HepG2 (cell line): ENCODE measurements around the gene EIF4H. TPM values are rescaled to one million over a fixed set of nuclear protein-coding genes. Genes with fewer than 3 reads are reported as not detected.
A peak's percentile ranks its signal among the peaks of the same experiment; 100 is the strongest.

Source experiments
- AGO2 ChIP-seq: fragments of 200-400 bp; formaldehyde crosslinking; optimal IDR thresholded peaks from 2 replicates; pipeline ENCODE3; 2017; ENCODE audit warnings: mild to moderate bottlenecking, low read depth, low read length, moderate library complexity
- ATF1 ChIP-seq: IDR thresholded peaks from 2 replicates; pipeline ENCODE4 v1.6.1; 2016; ENCODE audit warnings: mild to moderate bottlenecking, control low read depth
- GABPB1 ChIP-seq: IDR thresholded peaks from 2 replicates; pipeline ENCODE4 v1.6.1; 2016; ENCODE audit warnings: mild to moderate bottlenecking, missing genetic modification reagents, moderate library complexity, missing compliant biosample characterization
- GATAD2A ChIP-seq: IDR thresholded peaks from 2 replicates; pipeline ENCODE4 v1.6.1; 2016
- HCFC1 ChIP-seq: fragments of 150-350 bp; IDR thresholded peaks from 2 replicates; pipeline ENCODE4 v1.6.1; 2014; ENCODE audit warnings: low read depth, low read length
- IRX3 ChIP-seq: sonication (generic); formaldehyde crosslinking; IDR thresholded peaks from 2 replicates; pipeline ENCODE4 v1.8.1; 2023; ENCODE audit warnings: mild to moderate bottlenecking, low read depth, missing genetic modification reagents, borderline replicate concordance
- MAF1 ChIP-seq: sonication (generic); formaldehyde crosslinking; IDR thresholded peaks from 2 replicates; pipeline ENCODE4 v1.5.0; 2020; ENCODE audit warnings: missing genetic modification reagents, borderline replicate concordance
- MIER2 ChIP-seq: IDR thresholded peaks from 2 replicates; pipeline ENCODE4 v1.6.1; 2016; ENCODE audit warnings: missing biosample characterization, missing genetic modification reagents
- NFATC3 ChIP-seq: sonication (generic); formaldehyde crosslinking; IDR thresholded peaks from 2 replicates; pipeline ENCODE4 v1.5.1; 2020; ENCODE audit warnings: mild to moderate bottlenecking, missing genetic modification reagents
- NR2F2 ChIP-seq: IDR thresholded peaks from 2 replicates; pipeline ENCODE4 v1.6.1; 2012; ENCODE audit warnings: low read depth, inconsistent platforms, borderline replicate concordance
- PTBP1 ChIP-seq: fragments of 200-400 bp; formaldehyde crosslinking; IDR thresholded peaks from 2 replicates; pipeline ENCODE4 v1.6.1; 2018; ENCODE audit warnings: low read length, low read depth; ENCODE audit not compliant: poor library complexity, severe bottlenecking
- RAD21 ChIP-seq: fragments of 450-650 bp; formaldehyde crosslinking; IDR thresholded peaks from 2 replicates; pipeline ENCODE4 v1.5.0; 2020; ENCODE audit warnings: mild to moderate bottlenecking
- RXRA ChIP-seq: sonication (generic); formaldehyde crosslinking; IDR thresholded peaks from 2 replicates; pipeline ENCODE4 v1.5.1; 2020; ENCODE audit warnings: missing genetic modification reagents
- SYNCRIP ChIP-seq: fragments of 200-400 bp; formaldehyde crosslinking; IDR thresholded peaks from 2 replicates; pipeline ENCODE4 v1.6.1; 2018; ENCODE audit warnings: mild to moderate bottlenecking, low read depth, low read length; ENCODE audit not compliant: insufficient read depth
- TCF7L2 ChIP-seq: IDR thresholded peaks from 2 replicates; pipeline ENCODE4 v1.6.1; 2011; ENCODE audit warnings: mild to moderate bottlenecking, low read depth, low read length, moderate library complexity
- THAP11 ChIP-seq: IDR thresholded peaks from 2 replicates; pipeline ENCODE4 v1.6.1; 2016; ENCODE audit warnings: missing biosample characterization, missing genetic modification reagents
- ZFP36L1 ChIP-seq: sonication (generic); formaldehyde crosslinking; IDR thresholded peaks from 2 replicates; pipeline ENCODE4 v1.8.0; 2022; ENCODE audit warnings: mild to moderate bottlenecking, missing genetic modification reagents, moderate library complexity
- ZNF292 ChIP-seq: sonication (generic); formaldehyde crosslinking; IDR thresholded peaks from 2 replicates; pipeline ENCODE4 v1.8.1; 2022; ENCODE audit warnings: mild to moderate bottlenecking, low read depth, missing genetic modification reagents, borderline replicate concordance
- ZNF3 ChIP-seq: IDR thresholded peaks from 2 replicates; pipeline ENCODE4 v1.7.0; 2017; ENCODE audit warnings: inconsistent platforms
- ZNF569 ChIP-seq: sonication (generic); formaldehyde crosslinking; IDR thresholded peaks from 2 replicates; pipeline ENCODE4 v1.5.0; 2020; ENCODE audit warnings: mild to moderate bottlenecking, missing genetic modification reagents, moderate library complexity, borderline replicate concordance
- ZNF670 ChIP-seq: sonication (generic); formaldehyde crosslinking; IDR thresholded peaks from 2 replicates; pipeline ENCODE4 v1.8.0; 2022; ENCODE audit warnings: mild to moderate bottlenecking, missing genetic modification reagents, borderline replicate concordance
- ZNF720 ChIP-seq: sonication (generic); formaldehyde crosslinking; IDR thresholded peaks from 2 replicates; pipeline ENCODE4 v1.4.0; 2020; ENCODE audit warnings: missing genetic modification reagents
- polyA plus RNA-seq, 8 experiments: library from polyadenylated mRNA; depleted of rRNA in 3 of 8; stranded (reverse) in 7 of 8; unstranded in 1 of 8; fragments of >200 nt; fragmentation: Illumina TruSeq in 4 of 8; extraction: Trizol in 4 of 8; gene quantifications; 2 replicates each; pipeline versions ENCODE4 v1.2.1 to v1.2.3, GENCODE V29; 2011 to 2016; ENCODE audit warnings: low read depth in 4 of 8, missing spikeins in 1 of 8, mixed read lengths in 1 of 8; ENCODE audit not compliant: insufficient read depth in 1 of 8
- total RNA-seq, 5 experiments: library from RNA; depleted of rRNA; stranded (reverse); fragments of >200 nt; fragmentation: Illumina TruSeq; extraction: Trizol; gene quantifications; 2 replicates each; pipeline ENCODE4 v1.2.3, GENCODE V29; 2016; ENCODE audit warnings: low read depth in 1 of 5
- TF ChIP-seq, protein P1 (sequence below): sonication (generic); formaldehyde crosslinking; IDR thresholded peaks from 2 replicates; pipeline ENCODE4 v1.4.0; 2020; ENCODE audit warnings: missing genetic modification reagents; ENCODE audit errors: not compliant biosample characterization
- TF ChIP-seq, protein P2 (sequence below): sonication (generic); formaldehyde crosslinking; IDR thresholded peaks from 2 replicates; pipeline ENCODE4; 2020; ENCODE audit warnings: missing genetic modification reagents, mild to moderate bottlenecking, borderline replicate concordance
- TF ChIP-seq, protein P3 (sequence below): sonication (generic); IDR thresholded peaks from 2 replicates; pipeline ENCODE4 v1.6.1; 2016; ENCODE audit warnings: low read depth, borderline replicate concordance
- TF ChIP-seq, protein P4 (sequence below): sonication (generic); formaldehyde crosslinking; IDR thresholded peaks from 2 replicates; pipeline ENCODE4 v1.4.0; 2020; ENCODE audit warnings: missing genetic modification reagents, borderline replicate concordance

EIF4H gene
- total and polyA plus RNA-seq, 2 of the 13 experiments (the other 11 are each of a cell fraction or from before 2014, with no cell fraction given) = 232 to 321 TPM

DNA sequence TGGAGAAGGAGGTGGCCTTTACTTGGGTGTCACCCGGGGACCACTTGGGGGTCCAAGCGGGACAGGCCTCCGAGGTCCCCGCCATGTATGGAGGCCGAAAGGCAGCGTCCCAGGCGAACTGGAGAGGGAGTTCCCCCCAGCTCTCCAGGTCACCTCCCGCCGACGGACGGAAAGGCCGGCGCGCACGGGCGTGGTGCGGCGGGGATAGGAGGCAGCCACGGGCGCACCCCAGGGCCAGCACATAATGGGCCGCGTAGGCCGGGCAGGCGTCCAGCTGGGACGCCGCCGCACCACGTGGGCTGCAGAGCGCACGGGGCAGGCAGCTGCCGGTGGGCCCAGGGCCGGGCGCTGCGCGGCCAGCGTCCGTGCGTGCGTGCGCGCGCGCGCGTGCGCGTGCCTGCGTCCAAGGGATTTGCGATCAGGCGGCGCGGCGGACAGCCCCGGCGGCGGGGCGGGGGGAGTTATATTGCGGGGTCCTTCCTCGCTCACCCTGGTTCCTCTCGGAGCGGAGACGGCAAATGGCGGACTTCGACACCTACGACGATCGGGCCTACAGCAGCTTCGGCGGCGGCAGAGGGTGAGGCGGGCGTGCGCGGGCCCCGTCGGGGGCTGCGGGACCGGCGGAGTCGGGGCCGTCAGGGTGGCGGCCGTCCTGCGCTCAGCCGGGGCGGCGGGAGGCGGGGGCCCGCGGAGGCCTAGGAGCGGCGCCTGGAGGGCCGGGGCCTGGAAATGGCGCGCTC is at the start of gene EIF4H (continued):
- TF ChIP-seq, protein P1, sequence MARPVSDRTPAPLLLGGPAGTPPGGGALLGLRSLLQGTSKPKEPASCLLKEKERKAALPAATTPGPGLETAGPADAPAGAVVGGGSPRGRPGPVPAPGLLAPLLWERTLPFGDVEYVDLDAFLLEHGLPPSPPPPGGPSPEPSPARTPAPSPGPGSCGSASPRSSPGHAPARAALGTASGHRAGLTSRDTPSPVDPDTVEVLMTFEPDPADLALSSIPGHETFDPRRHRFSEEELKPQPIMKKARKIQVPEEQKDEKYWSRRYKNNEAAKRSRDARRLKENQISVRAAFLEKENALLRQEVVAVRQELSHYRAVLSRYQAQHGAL (CRISPR knock-in tag) = no peak
- TF ChIP-seq TCF7L2 (no peak), NR2F2 (no peak; the same call in 1 of the 2 replicates), ZNF3 (no peak), SYNCRIP (no peak), MIER2 (CRISPR knock-in tag) (no peak; the same call in 1 of the 2 replicates), ZNF720 (CRISPR knock-in tag) (no peak), THAP11 (CRISPR knock-in tag) (peak; percentile 77; the same call in 1 of the 2 replicates), HCFC1 (peak; percentile 42; the same call in 1 of the 2 replicates), ZNF670 (CRISPR knock-in tag) (0 out of 2 replicates have a peak, but pooled peaks have one; percentile 50), IRX3 (CRISPR knock-in tag) (no peak), GATAD2A (CRISPR knock-in tag) (no peak), GABPB1 (peak; percentile 66; the same call in 1 of the 2 replicates), ZNF569 (CRISPR knock-in tag) (no peak), RXRA (CRISPR knock-in tag) (peak; percentile 63; the same call in 1 of the 2 replicates), RAD21 (CRISPR knock-in tag) (peak; percentile 46; the same call in 1 of the 2 replicates), MAF1 (CRISPR knock-in tag) (0 out of 2 replicates have a peak, but pooled peaks have one; percentile 28), PTBP1 (no peak), ZFP36L1 (no peak), ATF1 (CRISPR knock-in tag) (no peak), AGO2 (no peak), NFATC3 (CRISPR knock-in tag) (0 out of 2 replicates have a peak, but pooled peaks have one; percentile 64), ZNF292 (no peak)
- TF ChIP-seq, protein P2, sequence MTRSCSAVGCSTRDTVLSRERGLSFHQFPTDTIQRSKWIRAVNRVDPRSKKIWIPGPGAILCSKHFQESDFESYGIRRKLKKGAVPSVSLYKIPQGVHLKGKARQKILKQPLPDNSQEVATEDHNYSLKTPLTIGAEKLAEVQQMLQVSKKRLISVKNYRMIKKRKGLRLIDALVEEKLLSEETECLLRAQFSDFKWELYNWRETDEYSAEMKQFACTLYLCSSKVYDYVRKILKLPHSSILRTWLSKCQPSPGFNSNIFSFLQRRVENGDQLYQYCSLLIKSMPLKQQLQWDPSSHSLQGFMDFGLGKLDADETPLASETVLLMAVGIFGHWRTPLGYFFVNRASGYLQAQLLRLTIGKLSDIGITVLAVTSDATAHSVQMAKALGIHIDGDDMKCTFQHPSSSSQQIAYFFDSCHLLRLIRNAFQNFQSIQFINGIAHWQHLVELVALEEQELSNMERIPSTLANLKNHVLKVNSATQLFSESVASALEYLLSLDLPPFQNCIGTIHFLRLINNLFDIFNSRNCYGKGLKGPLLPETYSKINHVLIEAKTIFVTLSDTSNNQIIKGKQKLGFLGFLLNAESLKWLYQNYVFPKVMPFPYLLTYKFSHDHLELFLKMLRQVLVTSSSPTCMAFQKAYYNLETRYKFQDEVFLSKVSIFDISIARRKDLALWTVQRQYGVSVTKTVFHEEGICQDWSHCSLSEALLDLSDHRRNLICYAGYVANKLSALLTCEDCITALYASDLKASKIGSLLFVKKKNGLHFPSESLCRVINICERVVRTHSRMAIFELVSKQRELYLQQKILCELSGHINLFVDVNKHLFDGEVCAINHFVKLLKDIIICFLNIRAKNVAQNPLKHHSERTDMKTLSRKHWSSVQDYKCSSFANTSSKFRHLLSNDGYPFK = no peak
- TF ChIP-seq, protein P3, sequence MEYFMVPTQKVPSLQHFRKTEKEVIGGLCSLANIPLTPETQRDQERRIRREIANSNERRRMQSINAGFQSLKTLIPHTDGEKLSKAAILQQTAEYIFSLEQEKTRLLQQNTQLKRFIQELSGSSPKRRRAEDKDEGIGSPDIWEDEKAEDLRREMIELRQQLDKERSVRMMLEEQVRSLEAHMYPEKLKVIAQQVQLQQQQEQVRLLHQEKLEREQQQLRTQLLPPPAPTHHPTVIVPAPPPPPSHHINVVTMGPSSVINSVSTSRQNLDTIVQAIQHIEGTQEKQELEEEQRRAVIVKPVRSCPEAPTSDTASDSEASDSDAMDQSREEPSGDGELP = peak; percentile 93
- TF ChIP-seq, protein P4, sequence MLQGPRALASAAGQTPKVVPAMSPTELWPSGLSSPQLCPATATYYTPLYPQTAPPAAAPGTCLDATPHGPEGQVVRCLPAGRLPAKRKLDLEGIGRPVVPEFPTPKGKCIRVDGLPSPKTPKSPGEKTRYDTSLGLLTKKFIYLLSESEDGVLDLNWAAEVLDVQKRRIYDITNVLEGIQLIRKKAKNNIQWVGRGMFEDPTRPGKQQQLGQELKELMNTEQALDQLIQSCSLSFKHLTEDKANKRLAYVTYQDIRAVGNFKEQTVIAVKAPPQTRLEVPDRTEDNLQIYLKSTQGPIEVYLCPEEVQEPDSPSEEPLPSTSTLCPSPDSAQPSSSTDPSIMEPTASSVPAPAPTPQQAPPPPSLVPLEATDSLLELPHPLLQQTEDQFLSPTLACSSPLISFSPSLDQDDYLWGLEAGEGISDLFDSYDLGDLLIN = peak; percentile 17; the same call in 1 of the 2 replicates
